GM12892 (cell line): ENCODE measurements around the gene UGGT2.

Source experiments
- POLR2A ChIP-seq: IDR thresholded peaks from 2 replicates; pipeline ENCODE4 v1.6.1; 2011; ENCODE audit warnings: low read depth, low read length, control low read depth
- POLR2AphosphoS5 ChIP-seq: IDR thresholded peaks from 2 replicates; pipeline ENCODE4 v1.6.1; 2011; ENCODE audit warnings: low read depth, low read length, control low read depth

DNA sequence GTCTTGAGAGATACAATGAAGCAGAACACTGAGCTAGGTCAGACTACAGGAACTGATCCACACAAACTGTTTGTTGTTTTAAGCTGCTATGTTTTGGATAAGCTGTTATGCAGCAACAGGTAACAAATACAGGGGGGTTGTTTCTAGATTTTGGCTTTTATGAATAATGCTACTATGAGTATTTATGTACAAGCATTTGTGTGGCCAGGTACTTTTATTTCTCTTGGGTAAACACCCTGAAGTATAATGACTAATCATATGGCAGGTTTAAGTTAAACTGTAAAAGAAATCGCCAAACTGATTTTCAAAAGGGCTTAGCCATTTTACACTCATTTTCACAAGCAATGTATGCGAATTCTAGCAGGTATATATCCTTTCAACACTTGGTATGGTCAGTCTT is 210.3 kb downstream of the UGGT2 start:
- TF ChIP-seq POLR2A, result no peak
- no peak for TF ChIP-seq POLR2AphosphoS5
